ENCODE measurements around the gene SRA1.
A peak's percentile ranks its signal among the peaks of the same experiment; 100 is the strongest.

Gene SRA1

DNA sequence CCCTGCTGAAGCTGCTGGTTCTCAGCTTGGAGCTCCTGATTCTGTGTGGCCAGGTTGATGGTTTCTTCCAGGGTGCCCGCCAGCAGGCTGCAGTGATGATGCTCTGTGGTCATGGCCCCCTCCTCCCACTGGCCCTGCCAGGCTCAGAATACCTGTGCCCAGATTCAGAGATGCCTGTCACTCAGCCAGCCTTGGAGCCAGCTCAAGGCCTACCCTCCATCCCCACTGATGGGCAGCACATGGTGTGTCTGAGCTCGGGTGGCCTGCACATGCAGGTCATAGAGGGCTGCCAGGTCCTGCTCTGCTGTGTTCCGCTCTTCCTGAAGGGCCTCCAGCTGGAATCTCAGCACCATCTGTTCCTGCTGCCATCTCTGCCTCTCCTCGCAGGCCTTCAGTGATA, 12.8 kb upstream of the SRA1 start:
- no peak for DNase-seq

- peak; percentile 24 for DNase-seq
Measured at GRCh38 chr5:140569197-140569596, 11.9 kb upstream of the SRA1 start.

DNA sequence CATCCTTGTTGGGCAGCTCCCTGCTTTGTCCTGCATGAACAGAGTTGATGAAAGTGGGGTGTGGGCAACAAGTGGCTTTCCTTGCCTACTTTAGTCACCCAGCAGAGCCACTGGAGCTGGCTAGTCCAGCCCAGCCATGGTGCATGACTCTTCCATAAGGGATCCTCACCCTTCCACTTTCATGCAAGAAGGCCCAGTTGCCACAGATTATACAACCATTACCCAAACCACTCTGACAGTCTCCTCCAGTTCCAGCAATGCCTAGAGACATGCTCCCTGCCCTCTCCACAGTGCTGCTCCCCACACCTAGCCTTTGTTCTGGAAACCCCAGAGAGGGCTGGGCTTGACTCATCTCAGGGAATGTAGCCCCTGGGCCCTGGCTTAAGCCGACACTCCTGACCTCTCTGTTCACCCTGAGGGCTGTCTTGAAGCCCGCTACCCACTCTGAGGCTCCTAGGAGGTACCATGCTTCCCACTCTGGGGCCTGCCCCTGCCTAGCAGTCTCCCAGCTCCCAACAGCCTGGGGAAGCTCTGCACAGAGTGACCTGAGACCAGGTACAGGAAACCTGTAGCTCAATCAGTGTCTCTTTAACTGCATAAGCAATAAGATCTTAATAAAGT, 11.3 kb upstream of the SRA1 start:
- DNase-seq = no peak

DNA sequence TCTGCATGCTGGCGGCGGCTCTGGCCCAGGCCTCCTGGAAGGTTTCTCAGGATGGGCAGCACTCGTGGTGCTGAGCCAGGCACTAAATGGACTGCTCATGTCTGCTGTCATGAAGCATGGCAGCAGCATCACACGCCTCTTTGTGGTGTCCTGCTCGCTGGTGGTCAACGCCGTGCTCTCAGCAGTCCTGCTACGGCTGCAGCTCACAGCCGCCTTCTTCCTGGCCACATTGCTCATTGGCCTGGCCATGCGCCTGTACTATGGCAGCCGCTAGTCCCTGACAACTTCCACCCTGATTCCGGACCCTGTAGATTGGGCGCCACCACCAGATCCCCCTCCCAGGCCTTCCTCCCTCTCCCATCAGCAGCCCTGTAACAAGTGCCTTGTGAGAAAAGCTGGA, 10.6 kb upstream of the SRA1 start:
- no peak for DNase-seq

- DNase-seq = no peak
Measured at GRCh38 chr5:140567136-140567818, 10.0 kb upstream of the SRA1 start.

GRCh38 chr5:140566665-140567064, 9.4 kb upstream of the SRA1 start:
- no peak for DNase-seq

DNA sequence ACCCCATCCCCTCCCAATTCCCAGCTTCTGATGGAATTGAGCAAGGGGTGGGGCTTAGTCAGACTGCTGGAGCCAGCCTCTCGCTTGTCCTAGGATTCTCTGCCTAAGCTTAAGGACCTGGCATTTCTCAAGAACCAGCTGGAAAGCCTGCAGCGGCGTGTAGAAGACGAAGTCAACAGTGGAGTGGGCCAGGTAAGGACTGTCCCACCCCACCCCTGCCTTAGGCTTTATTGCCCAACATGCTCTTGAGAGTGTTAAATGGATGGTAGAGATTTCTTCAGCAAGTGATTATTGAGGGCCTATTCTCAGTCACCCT, 8.5 kb upstream of the SRA1 start:
- no peak for DNase-seq

- DNase-seq = no peak
Measured at GRCh38 chr5:140565024-140565779, 7.9 kb upstream of the SRA1 start.

DNA sequence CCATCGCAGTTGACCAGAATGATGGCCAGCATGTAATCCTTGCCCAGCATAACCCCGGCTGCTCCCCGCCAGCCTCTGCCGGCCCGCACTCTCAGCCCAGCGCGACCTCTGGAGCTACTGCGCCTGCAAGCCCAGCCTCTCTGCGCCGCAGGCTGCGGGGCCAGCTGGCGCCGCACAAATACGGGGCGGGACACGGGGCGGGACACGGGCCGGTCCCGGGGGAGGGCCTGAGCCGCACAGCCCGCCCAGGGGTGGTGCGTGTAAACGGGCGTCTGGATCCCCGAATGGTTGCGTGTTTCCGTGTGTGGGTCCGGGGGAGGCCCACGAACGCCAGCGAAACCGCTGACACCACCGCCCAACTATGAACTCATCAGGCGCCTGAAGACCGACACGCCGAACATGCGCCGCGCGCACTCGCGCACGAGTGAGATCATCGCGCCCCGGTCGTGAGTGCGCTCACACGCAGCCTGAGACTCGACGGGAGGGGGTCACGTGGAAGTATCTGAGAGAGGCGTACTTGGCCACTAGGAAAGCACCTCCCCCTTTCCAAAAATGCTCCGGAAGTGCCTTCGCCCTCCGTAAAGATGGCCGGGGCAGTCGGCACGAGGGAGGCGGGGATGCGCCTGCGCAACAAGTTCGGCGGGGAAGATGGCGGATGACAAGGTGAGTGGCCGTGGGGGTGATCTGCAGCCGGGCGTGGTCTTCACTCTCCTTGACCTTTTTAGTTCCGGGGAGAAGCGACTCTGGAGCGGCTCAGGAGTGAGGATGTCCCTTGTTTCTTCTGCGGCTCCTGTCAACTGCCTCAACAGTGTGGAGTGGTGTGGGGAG, 7.1 kb upstream of the SRA1 start, which contains the start of the genes APBB3 and SLC35A4:
Gene APBB3 (minus strand): TSS at position 403 of the 828 bp plus-strand sequence. CDS start 353 bp downstream, at position 50.
Gene SLC35A4 (plus strand): TSS at position 633 of the 828 bp plus-strand sequence. CDS start 2,342 bp downstream, outside the sequence.
- DNase-seq = peak; percentile 99

DNA sequence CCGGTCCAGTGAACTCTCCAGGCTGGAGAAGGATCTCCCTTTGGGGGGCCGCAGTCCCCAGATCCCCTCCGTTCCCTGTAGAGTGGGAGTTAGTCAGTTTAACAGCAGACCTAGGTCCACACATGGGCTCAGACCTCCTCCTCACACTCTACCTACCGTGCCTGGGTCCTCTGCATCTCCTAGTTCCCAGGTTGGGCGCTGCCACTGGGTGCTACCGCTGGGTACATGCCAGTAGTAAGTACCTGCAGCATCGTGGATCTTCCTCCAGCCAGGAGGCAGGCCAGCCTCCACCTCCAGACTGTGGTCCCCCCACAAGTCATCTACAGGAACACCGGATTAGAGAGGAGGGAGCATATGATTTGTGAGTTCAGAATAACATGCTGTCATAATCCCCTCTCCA, 6.3 kb upstream of the SRA1 start:
- DNase-seq = no peak

- DNase-seq = no peak
Measured at GRCh38 chr5:140561753-140562523, 4.7 kb upstream of the SRA1 start.

- DNase-seq = no peak
Measured at GRCh38 chr5:140560227-140560626, 3.0 kb upstream of the SRA1 start.

DNA sequence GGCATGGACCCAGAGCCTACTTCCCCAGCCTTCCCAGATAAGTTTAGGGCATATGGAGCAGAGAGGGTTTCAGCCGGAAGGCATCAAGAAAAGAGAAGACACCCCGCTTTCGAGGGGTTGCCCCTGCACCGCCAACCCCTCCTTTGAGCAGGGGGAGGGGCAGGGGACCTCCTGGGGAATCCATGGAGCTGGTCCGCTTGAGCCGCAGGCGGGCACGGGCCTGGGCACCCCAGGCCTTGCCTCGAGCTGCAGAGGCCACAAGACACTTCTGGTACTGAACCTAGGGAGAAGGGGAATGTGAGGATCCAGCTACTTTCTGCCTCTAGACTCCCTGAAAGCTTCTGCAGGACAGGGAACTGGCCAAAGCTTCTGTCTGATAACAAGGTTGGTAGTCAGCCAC, 1.3 kb upstream of the SRA1 start:
- no peak for DNase-seq

GRCh38 chr5:140557965-140558364, 692 bp upstream of the SRA1 start:
- DNase-seq = no peak

DNA sequence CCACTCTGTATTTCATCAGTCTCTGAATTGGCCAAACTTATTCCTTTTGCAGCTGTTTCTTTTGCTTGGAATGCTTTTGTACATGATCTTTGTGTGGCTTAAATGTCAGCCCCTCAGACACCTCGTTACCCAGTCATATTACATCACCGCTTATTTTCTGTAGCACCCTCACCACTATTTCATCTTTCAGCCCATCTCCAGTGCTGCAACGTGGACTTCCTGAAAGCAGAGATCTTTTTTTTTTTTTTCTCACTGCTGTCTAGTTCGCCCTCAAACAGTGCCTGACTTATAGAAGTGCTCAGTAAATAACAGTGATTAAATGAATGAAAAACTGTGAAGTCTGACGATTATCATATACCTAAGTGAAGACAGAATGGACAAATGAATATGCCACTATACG, 835 bp downstream of the SRA1 start:
- no peak for DNase-seq

- DNase-seq = no peak
Measured at GRCh38 chr5:140555747-140556312, 1.4 kb downstream of the SRA1 start.

GRCh38 chr5:140554454-140554853, 2.8 kb downstream of the SRA1 start:
- DNase-seq = no peak

GRCh38 chr5:140553657-140554056, 3.6 kb downstream of the SRA1 start:
- no peak for DNase-seq

GRCh38 chr5:140551872-140552271, 5.4 kb downstream of the SRA1 start:
- DNase-seq = no peak

DNA sequence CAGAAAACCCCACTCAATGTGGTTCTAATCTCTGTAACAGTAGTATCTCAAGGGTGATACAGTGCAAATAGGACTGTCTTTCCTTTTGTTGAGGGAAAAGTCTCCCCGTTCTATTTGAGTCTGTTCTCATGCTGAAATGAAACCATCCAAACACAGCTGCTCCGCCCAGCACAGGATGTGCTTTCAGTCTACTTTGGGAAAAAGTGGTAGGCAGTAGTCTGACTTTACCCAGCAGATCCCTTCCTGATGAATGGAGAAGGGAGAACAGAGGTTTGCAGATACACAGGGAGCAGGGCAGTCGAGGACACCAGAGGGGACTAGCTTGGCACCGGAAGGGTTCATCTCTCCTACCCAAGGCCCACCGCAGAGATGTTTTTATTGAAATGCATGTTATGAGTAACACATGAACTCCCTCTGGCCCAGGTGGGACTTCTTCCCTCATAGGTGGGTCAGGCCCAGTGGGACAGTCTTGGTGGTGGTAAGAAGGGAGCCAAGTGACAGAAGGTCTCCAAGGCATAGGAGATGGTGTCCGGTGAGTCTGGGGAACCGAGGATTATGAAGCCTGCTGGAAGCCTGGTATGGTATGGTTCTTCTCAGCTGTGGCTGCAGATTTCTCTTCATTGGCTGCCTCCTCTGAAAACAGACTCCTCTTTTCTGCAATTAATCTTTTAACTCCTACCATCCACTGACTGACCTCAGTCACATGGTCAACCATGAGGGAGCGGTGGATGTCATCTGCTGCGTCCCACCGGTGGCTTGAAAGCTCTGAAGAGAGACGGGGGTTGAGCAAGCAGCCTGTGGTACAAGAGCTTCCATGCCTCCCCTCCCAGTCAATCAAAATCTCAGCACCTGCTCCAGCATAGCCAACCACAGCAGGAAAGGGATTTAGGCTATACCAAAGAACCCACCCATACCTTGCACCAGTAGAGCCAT, 6.9 kb downstream of the SRA1 start:
- DNase-seq = no peak
